ENCODE measurements around the gene NUMBL.

Gene NUMBL

GRCh38 chr19:40681039-40681438, 9.4 kb downstream of the NUMBL start:
- Histone ChIP-seq H3K4me1 (ENCODE audit: insufficient read depth, low read length) (no peaks in the 10 kb centered on the region), H3K36me3 (ENCODE audit: insufficient read depth, low read length) (peaks cover 61% of the 10 kb centered on the region), H2AFZ (ENCODE audit: low read depth, low read length) (no peak overlapping the region), H3K27me3 (ENCODE audit: insufficient read depth, low read length) (no peaks in the 10 kb centered on the region), H3K9me3 (ENCODE audit: low read length) (no peaks in the 10 kb centered on the region), H3K4me3 (ENCODE audit: low read length) (no peak overlapping the region)

GRCh38 chr19:40677156-40677555, 13.3 kb downstream of the NUMBL start:
- no peaks in the 10 kb centered on the region for H3K9me3 ChIP-seq (ENCODE audit: low read length)
- H3K4me3 ChIP-seq (ENCODE audit: low read length): no peak overlapping the region
- no peaks in the 10 kb centered on the region for H3K4me1 ChIP-seq (ENCODE audit: insufficient read depth, low read length)
- no peaks in the 10 kb centered on the region for H3K27me3 ChIP-seq (ENCODE audit: insufficient read depth, low read length)
- H3K36me3 ChIP-seq (ENCODE audit: insufficient read depth, low read length): peaks cover 65% of the 10 kb centered on the region
- H2AFZ ChIP-seq (ENCODE audit: low read depth, low read length): no peak overlapping the region

- Histone ChIP-seq H2AFZ (ENCODE audit: low read depth, low read length) (no peak overlapping the region), H3K36me3 (ENCODE audit: insufficient read depth, low read length) (peaks cover 75% of the 10 kb centered on the region), H3K4me3 (ENCODE audit: low read length) (no peak overlapping the region), H3K27me3 (ENCODE audit: insufficient read depth, low read length) (no peaks in the 10 kb centered on the region), H3K4me1 (ENCODE audit: insufficient read depth, low read length) (no peaks in the 10 kb centered on the region), H3K9me3 (ENCODE audit: low read length) (peaks cover 13% of the 10 kb centered on the region)
Observed at GRCh38 chr19:40674291-40674690, 16.2 kb downstream of the NUMBL start.

GRCh38 chr19:40673397-40673796, 17.1 kb downstream of the NUMBL start:
- Histone ChIP-seq H2AFZ (ENCODE audit: low read depth, low read length) (no peak overlapping the region), H3K36me3 (ENCODE audit: insufficient read depth, low read length) (peaks cover 75% of the 10 kb centered on the region), H3K9me3 (ENCODE audit: low read length) (peaks cover 18% of the 10 kb centered on the region), H3K4me1 (ENCODE audit: insufficient read depth, low read length) (no peaks in the 10 kb centered on the region), H3K27me3 (ENCODE audit: insufficient read depth, low read length) (no peaks in the 10 kb centered on the region), H3K4me3 (ENCODE audit: low read length) (no peak overlapping the region)

- Histone ChIP-seq H3K36me3 (ENCODE audit: insufficient read depth, low read length) (peaks cover 75% of the 10 kb centered on the region), H3K27me3 (ENCODE audit: insufficient read depth, low read length) (no peaks in the 10 kb centered on the region), H2AFZ (ENCODE audit: low read depth, low read length) (no peak overlapping the region), H3K4me3 (ENCODE audit: low read length) (no peak overlapping the region), H3K4me1 (ENCODE audit: insufficient read depth, low read length) (no peaks in the 10 kb centered on the region), H3K9me3 (ENCODE audit: low read length) (peaks cover 18% of the 10 kb centered on the region)
Observed at GRCh38 chr19:40672573-40673299, 17.7 kb downstream of the NUMBL start.

- no peaks in the 10 kb centered on the region for H3K4me1 ChIP-seq (ENCODE audit: insufficient read depth, low read length)
- H3K27me3 ChIP-seq (ENCODE audit: insufficient read depth, low read length): no peaks in the 10 kb centered on the region
- H3K9me3 ChIP-seq (ENCODE audit: low read length): peaks cover 18% of the 10 kb centered on the region
- H2AFZ ChIP-seq (ENCODE audit: low read depth, low read length): no peak overlapping the region
- H3K4me3 ChIP-seq (ENCODE audit: low read length): no peak overlapping the region
- H3K36me3 ChIP-seq (ENCODE audit: insufficient read depth, low read length): peaks cover 74% of the 10 kb centered on the region
Observed at GRCh38 chr19:40672038-40672437, 18.4 kb downstream of the NUMBL start.

GRCh38 chr19:40671404-40671803, 19.0 kb downstream of the NUMBL start:
- no peak overlapping the region for H3K4me3 ChIP-seq (ENCODE audit: low read length)
- H3K27me3 ChIP-seq (ENCODE audit: insufficient read depth, low read length): no peaks in the 10 kb centered on the region
- H3K4me1 ChIP-seq (ENCODE audit: insufficient read depth, low read length): no peaks in the 10 kb centered on the region
- no peak overlapping the region for H2AFZ ChIP-seq (ENCODE audit: low read depth, low read length)
- H3K9me3 ChIP-seq (ENCODE audit: low read length): peaks cover 18% of the 10 kb centered on the region
- peaks cover 73% of the 10 kb centered on the region for H3K36me3 ChIP-seq (ENCODE audit: insufficient read depth, low read length)

- Histone ChIP-seq H2AFZ (ENCODE audit: low read depth, low read length) (no peak overlapping the region), H3K4me1 (ENCODE audit: insufficient read depth, low read length) (no peaks in the 10 kb centered on the region), H3K9me3 (ENCODE audit: low read length) (peaks cover 18% of the 10 kb centered on the region), H3K36me3 (ENCODE audit: insufficient read depth, low read length) (peaks cover 64% of the 10 kb centered on the region), H3K27me3 (ENCODE audit: insufficient read depth, low read length) (no peaks in the 10 kb centered on the region), H3K4me3 (ENCODE audit: low read length) (no peak overlapping the region)
Observed at GRCh38 chr19:40668991-40669614, 21.3 kb downstream of the NUMBL start.

- peaks cover 5% of the 10 kb centered on the region for H3K4me1 ChIP-seq (ENCODE audit: insufficient read depth, low read length)
- H3K9me3 ChIP-seq (ENCODE audit: low read length): peaks cover 18% of the 10 kb centered on the region
- H3K27me3 ChIP-seq (ENCODE audit: insufficient read depth, low read length): no peaks in the 10 kb centered on the region
- no peak overlapping the region for H2AFZ ChIP-seq (ENCODE audit: low read depth, low read length)
- H3K36me3 ChIP-seq (ENCODE audit: insufficient read depth, low read length): peaks cover 52% of the 10 kb centered on the region
- H3K4me3 ChIP-seq (ENCODE audit: low read length): no peak overlapping the region
Observed at GRCh38 chr19:40667602-40668001, 22.8 kb downstream of the NUMBL start.

GRCh38 chr19:40666803-40667438, 23.5 kb downstream of the NUMBL start:
- H2AFZ ChIP-seq (ENCODE audit: low read depth, low read length): no peak overlapping the region
- H3K36me3 ChIP-seq (ENCODE audit: insufficient read depth, low read length): peaks cover 45% of the 10 kb centered on the region
- no peak overlapping the region for H3K4me3 ChIP-seq (ENCODE audit: low read length)

GRCh38 chr19:40663695-40664692, 26.5 kb downstream of the NUMBL start:
- Histone ChIP-seq H3K36me3 (ENCODE audit: insufficient read depth, low read length) (peaks cover 20% of the 10 kb centered on the region), H3K4me3 (ENCODE audit: low read length) (peak overlapping the region; percentile 80), H2AFZ (ENCODE audit: low read depth, low read length) (peak overlapping the region; percentile 100), H3K27me3 (ENCODE audit: insufficient read depth, low read length) (no peaks in the 10 kb centered on the region), H3K9me3 (ENCODE audit: low read length) (peaks cover 3% of the 10 kb centered on the region), H3K4me1 (ENCODE audit: insufficient read depth, low read length) (peaks cover 5% of the 10 kb centered on the region)

More at GRCh38 chr19:40666803-40667438, 23.5 kb downstream of the NUMBL start:
- no peaks in the 10 kb centered on the region for H3K27me3 ChIP-seq (ENCODE audit: insufficient read depth, low read length)
- peaks cover 18% of the 10 kb centered on the region for H3K9me3 ChIP-seq (ENCODE audit: low read length)
- H3K4me1 ChIP-seq (ENCODE audit: insufficient read depth, low read length): peaks cover 5% of the 10 kb centered on the region

- Histone ChIP-seq H3K4me1 (ENCODE audit: insufficient read depth, low read length) (peaks cover 5% of the 10 kb centered on the region), H3K27me3 (ENCODE audit: insufficient read depth, low read length) (no peaks in the 10 kb centered on the region), H3K36me3 (ENCODE audit: insufficient read depth, low read length) (peaks cover 12% of the 10 kb centered on the region), H3K9me3 (ENCODE audit: low read length) (no peaks in the 10 kb centered on the region), H3K4me3 (ENCODE audit: low read length) (peak overlapping the region; percentile 80), H2AFZ (ENCODE audit: low read depth, low read length) (peak overlapping the region; percentile 100)
Observed at GRCh38 chr19:40662925-40663694, 27.3 kb downstream of the NUMBL start.
